Panc1 (cell line): Measurements from ENCODE around the gene TMEM108. TPM values are rescaled to one million over a fixed set of nuclear protein-coding genes. Genes with fewer than 3 reads are reported as not detected.

Source experiments
- ATAC-seq: fragments of 200-7000 bp; cut with Tn5 transposase; 2 replicates; pipeline ENCODE4 v1.9.1; 2020; ENCODE audit warnings: mild to moderate bottlenecking, moderate library complexity
- BruUV-seq: library from RNA; stranded (reverse); fragments of 400-500 nt; replicated peaks from 2 replicates; lab custom pipeline; 2021; lab: Mats Ljungman, UMichigan
- CTCF ChIA-PET: fragments of 300-600 bp; sonication (Branson Sonifier 250); formaldehyde crosslinking; loops from one replicate; lab custom pipeline; 2022; ENCODE audit warnings: antibody characterized with exemption; lab: Charles Lee
- POLR2A ChIA-PET: fragments of 300-600 bp; sonication (Branson Sonifier 250); formaldehyde crosslinking; loops from one replicate; lab custom pipeline; 2022; ENCODE audit warnings: antibody characterized with exemption; lab: Charles Lee
- DNase-seq: peaks from one replicate; pipeline ENCODE4 v3.0.0-alpha.2; 2010; ENCODE audit warnings: low read depth, low spot score
- H3K27ac ChIP-seq: 2 replicates; pipeline ENCODE4 v1.5.1; 2011; ENCODE audit warnings: mild to moderate bottlenecking, low read length, inconsistent platforms
- H3K27me3 ChIP-seq: fragments of 200-500 bp; sonication (Bioruptor generic); 2 replicates; pipeline ENCODE4 v1.6.0; 2014; ENCODE audit warnings: low read length, inconsistent platforms; ENCODE audit not compliant: control insufficient read depth, insufficient read depth
- H3K36me3 ChIP-seq: fragments of 200-500 bp; sonication (Bioruptor generic); 2 replicates; pipeline ENCODE4 v1.5.1; 2014; ENCODE audit warnings: inconsistent platforms, mild to moderate bottlenecking, low read length, moderate library complexity; ENCODE audit not compliant: control insufficient read depth, insufficient read depth
- H3K4me1 ChIP-seq: 2 replicates; pipeline ENCODE4 v1.5.1; 2011; ENCODE audit warnings: inconsistent platforms, mild to moderate bottlenecking, low read length, moderate library complexity; ENCODE audit not compliant: control insufficient read depth, insufficient read depth
- H3K4me3 ChIP-seq, 2 experiments: 2 replicates each; pipeline ENCODE4 v1.5.1; 2011 to 2012; ENCODE audit warnings: low read depth in 2 of 2, low read length in 2 of 2, mild to moderate bottlenecking in 2 of 2, inconsistent platforms in 1 of 2, moderate library complexity in 1 of 2
- H3K9me3 ChIP-seq: fragments of 200-500 bp; sonication (Bioruptor generic); 2 replicates; pipeline ENCODE4 v1.5.1; 2014; ENCODE audit warnings: low read depth, mild to moderate bottlenecking, inconsistent platforms, low read length, moderate library complexity; ENCODE audit not compliant: control insufficient read depth, insufficient read depth
- CTCF ChIP-seq: fragments of 450-650 bp; IDR thresholded peaks from 2 replicates; pipeline ENCODE4 v1.5.1; 2017; ENCODE audit warnings: mild to moderate bottlenecking
- POLR2AphosphoS5 ChIP-seq: IDR thresholded peaks from 2 replicates; pipeline ENCODE4 v1.6.1; 2012; ENCODE audit warnings: mild to moderate bottlenecking, low read depth, low read length, moderate library complexity
- REST ChIP-seq, 2 experiments: IDR thresholded peaks; 2 replicates each; pipeline ENCODE4 v1.6.1; 2011 to 2012; ENCODE audit warnings: low read depth in 2 of 2, control low read depth in 1 of 2, low read length in 1 of 2, mild to moderate bottlenecking in 1 of 2, moderate library complexity in 1 of 2; ENCODE audit not compliant: insufficient read depth in 1 of 2
- SIN3A ChIP-seq: IDR thresholded peaks from 2 replicates; pipeline ENCODE4 v1.6.1; 2012; ENCODE audit warnings: low read depth, mild to moderate bottlenecking, low read length, moderate library complexity, borderline replicate concordance; ENCODE audit not compliant: insufficient read depth
- TCF7L2 ChIP-seq: IDR thresholded peaks from 2 replicates; pipeline ENCODE4 v1.6.1; 2011; ENCODE audit warnings: mild to moderate bottlenecking, low read depth, low read length, inconsistent platforms
- in situ Hi-C: cut with HindIII; loops from 2 replicates; pipeline ENCODE4 v1.10.0; 2016; ENCODE audit warnings: low sequenced_read_pairs, low pct_unique_long_range_greater_than_20kb
- intact Hi-C: fragments of 100-400 bp; cut with micrococcal nuclease; formaldehyde crosslinking; loops from one replicate; pipeline ENCODE4 v1.10.0; 2022; ENCODE audit not compliant: unreplicated experiment
- total RNA-seq: library from RNA; stranded (reverse); gene quantifications from one replicate; pipeline ENCODE4 v1.2.1, GENCODE V29; 2021; ENCODE audit not compliant: unreplicated experiment

Gene TMEM108
- total RNA-seq, 1 experiment from 2014 or later, result 0.41 TPM

- Histone ChIP-seq H3K4me3 (no peak overlapping the region), H3K9me3 (no peaks in the 10 kb centered on the region), H3K27me3 (no peaks in the 10 kb centered on the region), H3K36me3 (no peaks in the 10 kb centered on the region), H3K27ac (no peak overlapping the region), H3K4me1 (no peaks in the 10 kb centered on the region)
- intact Hi-C loops, result no loop called here
- no peak for DNase-seq
- TF ChIP-seq REST (IDR thresholded peaks at IDR 0.05; ENCODE audit: insufficient read depth in 1 of 2, low read depth in 2 of 2, low read length in 1 of 2), result no peak
- no peak for TF ChIP-seq POLR2AphosphoS5
- no peak for TF ChIP-seq SIN3A
- no peak for TF ChIP-seq TCF7L2
- TF ChIP-seq CTCF, result no peak
- ChIA-PET CTCF (no interaction called here), POLR2A (no interaction called here)
- no TSS peak for BruUV-seq
- no peak for ATAC-seq
- in situ Hi-C loops, result no loop called here
Measured at GRCh38 chr3:133018921-133019320, 19.3 kb upstream of the TMEM108 start.

GRCh38 chr3:133021206-133021605, 17.0 kb upstream of the TMEM108 start:
- no peak for ATAC-seq
- BruUV-seq, result no TSS peak

More at GRCh38 chr3:133021206-133021605, 17.0 kb upstream of the TMEM108 start:
- Histone ChIP-seq H3K9me3 (no peaks in the 10 kb centered on the region), H3K27ac (no peak overlapping the region), H3K4me1 (no peaks in the 10 kb centered on the region), H3K36me3 (no peaks in the 10 kb centered on the region), H3K4me3 (no peak overlapping the region), H3K27me3 (peaks cover 10% of the 10 kb centered on the region)
- in situ Hi-C loops, result no loop called here
- ChIA-PET CTCF (no interaction called here), POLR2A (interaction anchor here (0.6 kb wide), 1 partner anchor 219 kb away, joined by 3 read pairs; no protein-coding TSS in a partner anchor)
- intact Hi-C loops, result no loop called here
- TF ChIP-seq REST (IDR thresholded peaks at IDR 0.05; ENCODE audit: insufficient read depth in 1 of 2, low read depth in 2 of 2, low read length in 1 of 2), result no peak
- no peak for TF ChIP-seq TCF7L2
- no peak for TF ChIP-seq SIN3A
- no peak for TF ChIP-seq CTCF
- no peak for TF ChIP-seq POLR2AphosphoS5
- DNase-seq, result no peak
